SJCRH30 (cell line): ENCODE results near the gene TMEM109. TPM values are rescaled to one million over a fixed set of nuclear protein-coding genes. Genes with fewer than 3 reads are reported as not detected.

Experiments
- DNase-seq, 2 experiments: peaks; one replicate each; pipeline ENCODE4 v3.0.0-alpha.2; 2015 to 2020
- H3K27ac ChIP-seq: fragments of 250-450 bp; sonication (Bioruptor Pico); 2 replicates; pipeline ENCODE4 v1.5.1; 2020; ENCODE audit warnings: mild to moderate bottlenecking, moderate library complexity
- H3K27me3 ChIP-seq: fragments of 250-450 bp; sonication (Bioruptor Pico); 2 replicates; pipeline ENCODE4 v1.5.1; 2020; ENCODE audit warnings: mild to moderate bottlenecking, moderate library complexity
- H3K36me3 ChIP-seq: fragments of 250-450 bp; sonication (Bioruptor Pico); 2 replicates; pipeline ENCODE4 v1.5.1; 2020; ENCODE audit warnings: mild to moderate bottlenecking, moderate library complexity
- H3K4me1 ChIP-seq: fragments of 250-450 bp; sonication (Bioruptor Pico); 2 replicates; pipeline ENCODE4 v1.5.1; 2020; ENCODE audit warnings: mild to moderate bottlenecking, moderate library complexity
- H3K4me3 ChIP-seq: fragments of 250-450 bp; sonication (Bioruptor Pico); 2 replicates; pipeline ENCODE4 v1.5.1; 2020; ENCODE audit warnings: mild to moderate bottlenecking, moderate library complexity
- H3K9me3 ChIP-seq: fragments of 250-450 bp; sonication (Bioruptor Pico); replicated peaks from 2 replicates; pipeline ENCODE4 v1.5.1; 2020; ENCODE audit warnings: mild to moderate bottlenecking, moderate library complexity
- total RNA-seq: library from RNA; depleted of rRNA; stranded (reverse); fragments of >200 nt; shearing (Covaris generic); gene quantifications from 2 replicates; pipeline ENCODE4 v1.2.3, GENCODE V29; 2014

Gene TMEM109
- total RNA-seq, 1 experiment from 2014 or later, result 85.4 TPM

DNA sequence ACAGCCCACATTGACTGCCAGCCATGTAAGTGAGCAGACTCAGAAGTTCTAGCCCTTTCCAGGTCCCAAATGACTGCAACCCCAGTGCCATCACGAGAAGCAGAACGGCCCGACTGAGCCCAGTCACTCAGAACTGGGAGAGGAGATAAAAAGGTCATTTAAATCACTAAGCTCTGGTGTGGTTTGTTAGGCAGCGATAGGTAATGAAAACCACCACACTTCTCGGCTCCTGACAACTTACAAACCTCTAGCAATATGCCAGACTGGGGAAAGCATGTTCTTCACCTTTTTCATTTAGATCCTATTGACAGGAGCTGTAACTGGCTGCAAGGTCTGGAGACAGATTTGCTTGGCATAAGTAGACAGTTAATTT is 31.3 kb downstream of the TMEM109 start:
- Histone ChIP-seq H3K36me3 (no peaks in the 10 kb centered on the region), H3K27ac (no peak overlapping the region), H3K4me1 (no peaks in the 10 kb centered on the region), H3K4me3 (no peak overlapping the region), H3K9me3 (no peaks in the 10 kb centered on the region), H3K27me3 (no peaks in the 10 kb centered on the region)
- no peak for DNase-seq

DNA sequence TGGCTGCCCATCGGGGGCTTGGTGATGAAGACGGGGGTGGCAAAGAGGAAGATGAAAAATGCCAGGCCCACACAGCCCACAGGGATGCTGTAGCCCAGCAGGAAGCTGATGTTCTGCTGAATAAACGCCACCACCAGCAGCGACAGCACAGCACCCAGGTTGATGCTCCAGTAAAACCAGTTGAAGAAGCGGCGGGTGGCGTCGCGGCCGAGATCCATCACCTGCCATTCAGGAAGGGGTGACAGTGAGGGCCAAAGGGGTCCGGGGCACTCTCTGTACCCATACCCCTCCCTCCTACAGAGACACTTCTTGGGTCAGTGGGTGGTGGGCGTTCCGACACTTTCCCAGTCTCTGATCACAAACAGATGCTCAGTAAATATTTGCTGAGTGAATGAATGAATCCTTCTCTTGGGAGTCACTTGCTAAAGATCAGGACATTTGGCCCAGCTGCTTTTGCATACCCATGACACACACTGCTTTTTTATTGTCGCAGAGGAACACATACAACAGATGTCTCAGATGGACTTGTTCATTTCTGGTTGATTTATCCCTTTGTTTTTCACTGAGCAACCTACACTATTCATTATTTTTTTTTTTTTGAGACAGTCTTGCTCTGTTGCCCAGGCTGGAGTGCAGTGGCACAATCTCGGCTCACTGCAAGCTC is 32.8 kb downstream of the TMEM109 start:
- no peaks in the 10 kb centered on the region for H3K27me3 ChIP-seq
- H3K4me1 ChIP-seq, result no peaks in the 10 kb centered on the region
- no peaks in the 10 kb centered on the region for H3K9me3 ChIP-seq
- no peak overlapping the region for H3K4me3 ChIP-seq
- H3K36me3 ChIP-seq, result no peaks in the 10 kb centered on the region
- H3K27ac ChIP-seq, result no peak overlapping the region
- no peak for DNase-seq

DNA sequence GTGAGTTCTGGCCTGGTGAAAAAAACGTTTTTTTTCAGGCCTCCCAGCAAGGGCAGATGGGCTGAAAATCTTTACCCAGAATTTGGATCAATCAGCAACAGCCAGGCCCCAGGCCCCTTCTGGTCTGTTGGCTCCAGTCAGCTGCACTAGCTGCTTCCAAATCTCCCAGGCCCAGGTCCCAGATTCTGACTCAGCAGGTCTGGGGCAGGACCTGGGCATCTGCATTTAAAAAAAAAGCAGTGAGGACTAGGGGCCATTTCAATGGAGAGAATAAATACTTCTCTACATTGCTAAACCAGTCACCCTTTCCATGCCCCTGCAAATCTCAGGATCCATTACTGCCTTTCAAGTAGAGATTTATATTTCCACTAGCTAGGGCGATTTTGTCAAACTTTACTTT is 33.7 kb downstream of the TMEM109 start:
- H3K27ac ChIP-seq, result no peak overlapping the region

DNA sequence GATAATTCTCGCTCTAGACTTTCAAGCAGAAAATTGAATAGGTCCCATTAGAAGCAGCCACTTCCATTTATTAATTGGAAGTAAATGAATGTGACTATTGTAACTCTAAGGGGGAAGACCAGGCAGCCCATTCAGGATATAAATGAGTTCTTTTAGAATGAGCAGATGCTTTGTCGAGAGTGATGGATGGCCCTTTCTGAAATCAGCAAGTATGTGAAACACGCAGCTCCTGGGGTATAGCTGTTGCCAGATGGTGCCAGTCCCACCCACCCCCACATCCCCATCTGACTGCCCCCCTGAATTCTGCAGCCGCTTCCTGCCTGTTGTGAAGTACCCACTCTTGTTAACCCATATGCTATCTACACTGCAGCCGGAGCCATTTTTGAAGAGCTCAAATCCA is 34.3 kb downstream of the TMEM109 start:
- DNase-seq, result no peak
- Histone ChIP-seq H3K9me3 (no peaks in the 10 kb centered on the region), H3K27me3 (no peaks in the 10 kb centered on the region), H3K4me3 (no peak overlapping the region), H3K36me3 (no peaks in the 10 kb centered on the region), H3K4me1 (no peaks in the 10 kb centered on the region), H3K27ac (no peak overlapping the region)

More for the DNA sequence above, 33.7 kb downstream of the TMEM109 start:
- no peaks in the 10 kb centered on the region for H3K27me3 ChIP-seq
- no peak for DNase-seq
- no peaks in the 10 kb centered on the region for H3K36me3 ChIP-seq
- H3K9me3 ChIP-seq, result no peaks in the 10 kb centered on the region
- H3K4me1 ChIP-seq, result no peaks in the 10 kb centered on the region
- H3K4me3 ChIP-seq, result no peak overlapping the region

DNA sequence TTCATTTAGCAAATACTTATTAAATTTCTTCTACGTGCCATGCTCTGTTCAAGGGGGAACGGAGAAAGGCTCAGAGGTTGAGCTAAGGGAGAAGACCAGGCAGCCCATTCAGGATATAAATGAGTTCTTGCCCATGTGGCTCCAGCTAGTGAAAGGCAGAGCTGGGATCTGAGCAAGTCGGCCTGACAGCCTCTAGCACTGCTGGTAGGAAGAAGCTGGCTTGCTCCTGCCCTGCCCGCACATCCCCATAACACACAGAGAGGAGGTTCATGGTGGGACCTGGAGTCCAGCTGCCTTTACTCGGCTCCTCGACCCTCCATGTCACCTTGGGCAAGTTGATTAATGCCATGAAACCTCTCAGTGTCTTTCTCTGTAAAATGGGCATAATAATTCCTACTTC is 36.1 kb downstream of the TMEM109 start:
- Histone ChIP-seq H3K4me1 (no peaks in the 10 kb centered on the region), H3K36me3 (no peaks in the 10 kb centered on the region), H3K27me3 (no peaks in the 10 kb centered on the region), H3K4me3 (no peak overlapping the region), H3K27ac (no peak overlapping the region), H3K9me3 (no peaks in the 10 kb centered on the region)
- DNase-seq, result no peak

DNA sequence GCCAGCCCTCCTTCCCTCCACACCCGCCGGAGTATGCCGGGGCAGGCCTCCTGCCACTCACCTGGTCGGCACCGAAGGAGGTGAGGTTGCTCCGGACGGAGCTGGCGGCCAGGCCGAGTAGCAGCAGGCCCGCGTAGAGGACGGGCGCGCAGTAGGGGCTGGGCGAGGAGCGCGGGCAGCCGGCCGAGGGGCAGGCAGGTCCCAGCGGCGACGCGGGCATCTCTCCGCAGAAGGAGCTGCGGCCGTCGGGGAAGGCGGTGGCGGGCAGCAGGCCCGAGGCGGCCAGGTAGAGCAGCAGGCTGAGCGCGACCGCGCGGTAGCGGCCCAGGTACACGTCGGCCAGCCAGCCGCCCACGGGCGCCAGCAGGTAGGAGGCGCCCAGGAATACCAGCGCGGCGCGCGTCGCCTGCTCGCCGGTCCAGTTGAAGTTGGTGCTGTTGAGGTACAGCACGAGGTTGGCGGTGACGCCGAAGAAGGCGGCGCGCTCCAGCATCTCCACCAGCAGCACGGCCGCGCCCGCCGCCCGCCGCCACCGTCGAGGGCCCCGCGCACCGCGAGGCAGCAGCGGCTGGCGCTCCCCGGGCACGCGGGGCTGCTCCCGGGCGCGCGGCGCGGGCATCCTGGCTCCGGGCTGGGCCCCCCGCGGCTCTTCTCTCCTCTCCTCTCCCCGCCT is 37.1 kb downstream of the TMEM109 start:
- H3K36me3 ChIP-seq, result no peaks in the 10 kb centered on the region
- H3K4me3 ChIP-seq, result no peak overlapping the region
- H3K4me1 ChIP-seq, result no peaks in the 10 kb centered on the region
- no peaks in the 10 kb centered on the region for H3K27me3 ChIP-seq
- H3K9me3 ChIP-seq, result no peaks in the 10 kb centered on the region
- H3K27ac ChIP-seq, result no peak overlapping the region
- no peak for DNase-seq

DNA sequence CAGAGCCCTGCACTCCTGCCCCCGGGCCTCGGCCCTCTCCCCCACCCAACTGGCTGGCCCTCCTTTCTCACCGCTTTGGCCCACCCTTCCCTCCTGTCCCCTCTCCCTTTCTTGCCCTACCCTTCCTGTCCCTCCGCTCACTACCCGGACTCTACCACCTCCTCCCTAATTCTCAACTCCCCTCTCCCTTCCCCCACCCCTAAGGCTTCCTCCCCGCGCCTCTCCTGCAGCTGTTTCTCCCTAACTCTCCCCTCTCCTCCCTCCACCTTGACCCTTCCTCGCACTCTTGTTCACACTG is 37.6 kb downstream of the TMEM109 start:
- Histone ChIP-seq H3K4me3 (peak overlapping the region; percentile 50), H3K36me3 (no peaks in the 10 kb centered on the region), H3K27ac (0 out of 2 replicates have a peak overlapping the region, but pooled peaks have one; percentile 21), H3K27me3 (no peaks in the 10 kb centered on the region), H3K4me1 (no peaks in the 10 kb centered on the region), H3K9me3 (no peaks in the 10 kb centered on the region)
- peak; percentile 18 to 25 for DNase-seq

DNA sequence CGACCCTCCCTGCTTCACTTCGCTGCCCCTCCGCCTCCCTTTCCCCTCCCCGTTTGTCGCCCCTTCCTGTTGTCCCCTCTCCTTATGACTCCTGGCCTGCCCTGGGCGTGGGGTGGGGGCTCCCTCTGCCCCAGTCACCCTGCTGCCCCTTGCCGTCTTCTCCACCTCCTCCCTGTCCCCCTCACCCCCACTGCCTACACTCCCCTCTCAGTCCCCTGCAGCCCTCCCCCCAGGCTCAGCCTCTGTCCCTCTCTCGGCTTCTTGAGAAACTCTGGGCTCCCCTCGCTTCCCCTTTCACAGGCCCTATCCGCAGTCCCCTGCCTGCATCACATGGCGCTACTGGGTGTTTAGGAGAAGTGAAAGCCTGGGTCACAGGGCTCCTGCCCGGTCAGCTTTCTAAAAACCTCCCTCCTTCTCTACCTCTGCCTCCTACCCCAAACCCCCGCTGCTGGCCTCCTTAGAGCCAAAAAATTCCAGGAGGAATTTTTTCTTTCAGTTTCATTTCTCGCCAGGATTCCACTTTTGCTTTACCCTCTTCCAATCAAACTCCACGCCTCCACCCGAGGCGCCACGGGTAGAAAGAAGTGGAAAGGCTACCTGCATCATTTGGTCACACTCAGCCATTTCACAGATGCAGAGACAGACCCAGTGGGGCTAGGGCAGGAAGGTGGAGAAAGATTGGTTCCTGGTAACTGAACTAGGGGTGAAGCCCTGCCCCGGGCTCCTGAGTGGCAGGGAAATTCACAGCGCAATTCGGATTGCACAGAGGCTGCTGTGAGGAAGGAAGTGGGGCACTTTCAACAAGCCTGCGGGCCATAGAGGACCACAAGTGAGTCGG is 38.2 kb downstream of the TMEM109 start, which contains the start of gene SLC15A3:
Gene SLC15A3 (minus strand): TSS at position 273 of the 838 bp plus-strand sequence. CDS start 625 bp downstream, outside the sequence.
- H3K36me3 ChIP-seq, result no peaks in the 10 kb centered on the region
- no peaks in the 10 kb centered on the region for H3K4me1 ChIP-seq
- peak; percentile 33 to 40 for DNase-seq
- H3K9me3 ChIP-seq, result no peaks in the 10 kb centered on the region
- H3K4me3 ChIP-seq, result peak within 1 kb of the TSS; percentile 50
- H3K27ac ChIP-seq, result peak within 1 kb of the TSS; percentile 21; the same call in 1 of the 2 replicates
- 0 out of 2 replicates have a peak, but pooled peaks cover under 1% of the 10 kb centered on the region for H3K27me3 ChIP-seq

DNA sequence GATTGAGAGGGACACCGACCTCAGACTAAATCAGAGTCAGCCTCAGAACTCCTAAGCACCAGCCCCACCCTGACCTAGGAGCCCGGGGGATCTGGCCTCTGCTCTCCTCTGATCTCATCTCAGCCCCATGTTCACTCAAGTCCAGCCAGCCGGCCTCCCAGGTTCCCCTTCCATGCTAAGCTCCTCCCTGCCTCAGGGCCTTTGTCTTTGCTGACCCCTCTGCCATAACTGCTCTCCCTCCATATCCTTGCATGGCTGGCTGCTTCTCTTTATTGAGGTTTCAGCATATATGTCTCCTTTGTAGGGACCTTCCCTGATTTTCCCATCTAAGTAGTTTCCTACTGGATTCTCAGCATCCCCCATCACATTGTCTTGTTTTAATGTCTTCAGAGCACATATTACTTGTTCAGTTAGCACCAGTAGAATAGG is 38.8 kb downstream of the TMEM109 start:
- Histone ChIP-seq H3K4me1 (no peaks in the 10 kb centered on the region), H3K4me3 (peak overlapping the region; percentile 50), H3K27ac (no peak overlapping the region), H3K36me3 (no peaks in the 10 kb centered on the region), H3K9me3 (no peaks in the 10 kb centered on the region), H3K27me3 (0 out of 2 replicates have a peak, but pooled peaks cover 3% of the 10 kb centered on the region)
- DNase-seq, result no peak

DNA sequence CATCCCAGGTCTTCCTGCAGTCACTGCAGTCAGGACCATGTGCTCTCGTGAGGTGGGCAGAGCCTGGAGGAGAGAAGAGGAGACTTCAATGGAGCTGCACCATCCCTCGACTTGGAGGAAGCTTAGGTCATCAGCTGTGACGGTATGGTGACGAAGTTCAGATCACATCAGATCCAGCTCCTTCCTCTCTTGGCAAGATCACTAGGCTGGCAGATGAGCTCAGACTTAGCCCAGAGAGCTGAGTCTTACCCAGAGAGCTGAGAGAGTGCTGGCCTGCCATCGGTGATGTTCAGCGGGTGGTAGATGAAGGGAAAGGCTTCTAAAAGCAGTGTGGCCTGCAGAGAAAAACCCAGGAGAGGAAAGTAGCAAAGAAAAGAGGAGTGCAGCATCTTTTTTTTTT is 39.8 kb downstream of the TMEM109 start:
- 0 out of 2 replicates have a peak, but pooled peaks cover 3% of the 10 kb centered on the region for H3K27me3 ChIP-seq
- DNase-seq, result no peak
- H3K27ac ChIP-seq, result no peak overlapping the region
- H3K4me1 ChIP-seq, result no peaks in the 10 kb centered on the region
- H3K9me3 ChIP-seq, result no peaks in the 10 kb centered on the region
- H3K4me3 ChIP-seq, result no peak overlapping the region
- no peaks in the 10 kb centered on the region for H3K36me3 ChIP-seq

DNA sequence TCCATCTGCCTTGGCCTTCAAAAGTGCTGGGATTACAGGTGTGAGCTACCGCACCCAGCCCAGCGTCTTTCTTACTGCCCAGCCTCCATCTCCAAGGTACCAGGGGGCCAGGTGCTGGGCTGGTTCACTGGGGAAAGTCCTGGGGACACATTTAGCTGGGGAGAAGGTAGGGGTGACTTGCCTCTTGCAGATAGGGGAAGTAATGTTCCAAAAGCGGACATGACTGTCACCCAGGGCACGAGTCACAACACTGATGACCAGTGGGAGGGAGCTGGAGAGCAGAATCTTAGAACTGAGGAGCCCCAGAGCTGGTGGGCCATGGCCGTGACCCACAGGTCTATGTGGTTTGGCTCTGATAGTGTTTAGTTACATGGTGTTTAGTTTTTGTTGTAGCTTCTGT is 40.5 kb downstream of the TMEM109 start:
- Histone ChIP-seq H3K9me3 (no peaks in the 10 kb centered on the region), H3K27me3 (0 out of 2 replicates have a peak, but pooled peaks cover 3% of the 10 kb centered on the region), H3K4me3 (no peak overlapping the region), H3K36me3 (no peaks in the 10 kb centered on the region), H3K4me1 (no peaks in the 10 kb centered on the region), H3K27ac (no peak overlapping the region)
- no peak for DNase-seq

DNA sequence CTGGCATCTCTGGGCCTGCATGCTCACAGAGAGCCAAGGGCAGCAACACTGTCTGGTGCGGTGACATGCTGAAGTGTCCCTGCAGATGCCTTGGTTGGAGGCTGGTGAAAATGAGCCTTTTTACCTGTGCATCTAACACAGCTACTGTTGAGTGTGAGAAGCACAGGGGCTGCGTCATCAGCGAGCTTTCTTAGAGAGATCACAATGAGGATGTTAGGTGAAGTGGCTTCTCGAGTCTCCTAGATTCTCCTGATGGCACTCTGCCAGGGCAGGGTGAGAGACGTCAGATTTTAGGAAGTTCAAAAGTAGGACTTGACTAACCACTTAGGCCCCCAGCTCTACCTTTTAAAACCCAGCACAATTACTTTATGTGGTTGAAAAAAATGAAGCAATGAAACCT is 41.6 kb downstream of the TMEM109 start:
- H3K27me3 ChIP-seq, result 0 out of 2 replicates have a peak, but pooled peaks cover 3% of the 10 kb centered on the region
- no peak overlapping the region for H3K27ac ChIP-seq
- H3K9me3 ChIP-seq, result no peaks in the 10 kb centered on the region
- no peaks in the 10 kb centered on the region for H3K36me3 ChIP-seq
- DNase-seq, result no peak
- no peak overlapping the region for H3K4me3 ChIP-seq
- no peaks in the 10 kb centered on the region for H3K4me1 ChIP-seq

DNA sequence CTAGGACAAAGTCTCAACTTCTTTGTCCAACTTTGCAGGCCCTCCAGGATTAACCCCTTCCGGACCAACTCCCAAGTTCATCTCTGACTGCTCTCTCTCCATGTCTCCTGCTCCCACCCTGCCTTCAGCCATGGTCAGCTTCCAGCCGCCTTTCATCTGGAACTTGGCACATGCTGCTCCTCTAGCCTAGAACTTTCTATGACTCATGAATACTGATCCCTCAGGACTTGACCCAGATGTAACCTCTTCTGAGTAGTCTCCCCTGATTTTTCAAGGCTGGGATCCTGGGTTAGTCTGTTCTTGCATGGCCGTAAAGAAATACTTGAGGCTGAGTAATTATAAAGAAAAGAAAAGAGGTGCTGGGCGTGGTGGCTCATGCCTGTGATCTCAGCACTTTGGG is 43.2 kb downstream of the TMEM109 start:
- no peak for DNase-seq
- Histone ChIP-seq H3K27me3 (0 out of 2 replicates have a peak, but pooled peaks cover 3% of the 10 kb centered on the region), H3K36me3 (no peaks in the 10 kb centered on the region), H3K4me1 (no peaks in the 10 kb centered on the region), H3K4me3 (no peak overlapping the region), H3K9me3 (no peaks in the 10 kb centered on the region), H3K27ac (no peak overlapping the region)

DNA sequence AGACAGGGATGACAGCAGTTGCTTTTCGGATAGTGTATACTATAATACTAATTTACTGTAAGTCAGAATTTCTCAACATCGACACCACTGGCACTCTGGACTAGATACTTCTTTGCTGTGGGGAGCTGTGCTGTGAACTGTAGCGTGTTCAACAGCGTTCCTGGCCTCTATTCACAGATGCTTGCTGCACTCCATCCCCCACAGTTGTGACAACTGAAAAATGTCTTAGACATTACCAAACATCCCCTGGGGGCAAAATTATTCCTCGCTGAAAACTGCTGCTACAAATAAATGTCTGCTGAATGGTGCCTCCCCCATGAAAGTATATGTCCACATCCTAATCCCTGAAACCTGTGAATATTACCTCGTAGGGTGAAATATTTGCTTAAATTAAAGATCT is 45.5 kb downstream of the TMEM109 start:
- Histone ChIP-seq H3K27me3 (0 out of 2 replicates have a peak, but pooled peaks cover 3% of the 10 kb centered on the region), H3K36me3 (no peaks in the 10 kb centered on the region), H3K9me3 (no peaks in the 10 kb centered on the region), H3K27ac (no peak overlapping the region), H3K4me1 (no peaks in the 10 kb centered on the region), H3K4me3 (no peak overlapping the region)
- no peak for DNase-seq

DNA sequence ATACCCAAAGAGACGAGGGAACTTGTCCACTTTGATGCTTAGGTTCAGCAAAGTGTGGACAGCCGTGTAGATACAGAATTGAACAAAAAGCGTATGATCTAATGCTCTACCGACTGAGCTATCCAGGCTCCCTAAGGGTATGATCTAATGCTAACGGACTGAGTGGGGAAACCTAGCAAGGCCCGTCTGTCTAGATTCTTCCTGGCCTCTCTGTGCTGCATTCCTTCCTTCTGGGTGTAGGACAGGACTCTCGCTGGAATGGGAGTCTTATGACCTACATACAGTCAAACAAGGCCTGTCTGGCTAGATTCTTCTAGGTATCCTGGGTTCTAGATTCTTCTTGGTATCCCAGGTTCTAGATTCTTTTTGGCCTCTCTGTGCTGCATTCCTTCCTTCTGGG is 46.4 kb downstream of the TMEM109 start:
- no peak for DNase-seq
- Histone ChIP-seq H3K4me1 (no peaks in the 10 kb centered on the region), H3K27ac (no peak overlapping the region), H3K27me3 (0 out of 2 replicates have a peak, but pooled peaks cover 3% of the 10 kb centered on the region), H3K9me3 (no peaks in the 10 kb centered on the region), H3K36me3 (no peaks in the 10 kb centered on the region), H3K4me3 (no peak overlapping the region)
